ENCODE results near the gene LGALS3BP.

LGALS3BP gene

DNA sequence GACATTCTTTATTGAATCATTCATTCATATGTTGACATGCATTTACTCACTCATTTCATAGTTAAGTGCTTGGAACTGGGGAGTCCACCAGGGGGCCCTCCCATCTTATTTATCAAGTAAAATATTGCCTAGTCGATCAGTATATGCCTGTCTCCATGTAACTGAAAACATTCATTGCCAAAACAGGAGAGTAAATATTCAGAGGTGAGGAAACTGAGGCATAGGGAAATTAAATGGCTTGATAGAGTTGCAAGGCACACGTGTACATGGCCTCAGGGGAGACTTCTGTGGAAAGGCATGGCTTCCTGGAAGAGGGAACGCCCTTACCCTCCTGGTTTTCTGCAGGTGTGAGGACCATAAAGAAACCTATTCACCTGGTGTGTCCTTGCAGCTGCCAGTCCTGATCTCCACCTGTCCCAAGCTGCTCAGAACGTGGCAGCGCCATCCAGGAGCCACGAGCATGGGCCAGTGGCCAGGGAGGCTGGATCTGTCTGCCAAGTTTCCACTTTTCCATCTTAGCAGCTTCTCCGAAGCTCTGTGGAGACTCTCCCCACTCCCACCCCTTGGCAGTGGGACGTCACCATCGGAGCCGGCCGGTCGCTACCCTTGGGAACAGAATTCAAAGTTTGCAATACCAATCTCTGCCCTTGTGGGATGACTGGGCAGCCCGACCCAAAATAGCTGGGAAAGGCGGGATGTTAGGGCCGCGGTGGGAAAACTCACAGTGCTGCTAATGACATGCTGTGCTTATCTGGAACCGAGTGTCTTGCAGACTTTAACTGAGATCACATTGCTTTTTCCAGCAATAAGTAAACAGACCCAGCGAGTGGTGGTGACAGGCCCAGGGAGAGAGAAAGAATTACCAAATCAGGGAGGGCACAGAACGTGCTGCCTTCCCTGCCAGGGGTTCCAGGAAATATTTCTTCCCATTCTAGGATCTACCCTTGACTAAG, 40.2 kb upstream of the LGALS3BP start:
- Mint-ChIP-seq H3K36me3 (ENCODE audit: low read depth) (no peaks in the 10 kb centered on the region), H3K4me1 (ENCODE audit: low read depth) (peaks cover 8% of the 10 kb centered on the region), H3K4me3 (no peak overlapping the region), H3K27me3 (peaks cover 20% of the 10 kb centered on the region), H3K27ac (no peak overlapping the region), H3K9me3 (no peaks in the 10 kb centered on the region)
- DNase-seq, result no peak

DNA sequence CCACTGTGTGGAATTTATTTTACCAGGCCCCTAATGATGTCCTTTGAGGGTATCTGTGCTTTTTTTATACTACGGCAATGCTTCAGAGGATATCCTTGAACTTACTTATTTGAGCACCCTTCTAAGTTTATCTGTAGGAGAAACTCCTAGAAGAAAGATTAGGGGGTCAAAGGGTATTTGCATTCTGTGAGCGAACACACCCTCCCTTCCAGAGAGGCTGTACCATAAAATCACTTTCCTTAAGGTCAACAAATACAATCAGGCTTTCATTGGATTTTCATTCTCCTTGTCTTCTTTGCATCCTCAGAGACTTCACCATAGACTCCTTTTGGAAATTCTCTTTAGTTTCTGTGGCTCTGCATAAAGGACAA, 39.5 kb upstream of the LGALS3BP start:
- Mint-ChIP-seq H3K4me3 (no peak overlapping the region), H3K9me3 (no peaks in the 10 kb centered on the region)

DNA sequence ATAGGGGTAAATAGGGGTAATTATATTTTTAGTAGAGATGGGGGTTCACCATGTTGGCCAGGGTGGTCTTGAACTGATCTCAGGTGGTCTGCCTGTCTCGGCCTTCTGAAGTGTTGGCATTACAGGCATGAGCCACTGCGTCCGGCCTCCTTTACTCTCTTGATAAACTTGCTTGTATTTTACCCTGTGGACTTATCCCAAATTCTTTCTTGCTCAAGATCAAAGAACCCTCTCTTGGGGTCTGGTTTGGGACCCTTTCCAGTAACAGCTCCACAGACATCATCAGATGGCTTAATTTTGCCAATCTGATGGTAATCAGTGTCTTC, 38.6 kb upstream of the LGALS3BP start:
- Mint-ChIP-seq H3K36me3 (ENCODE audit: low read depth) (no peaks in the 10 kb centered on the region), H3K27ac (no peak overlapping the region)

More for the DNA sequence above, 39.5 kb upstream of the LGALS3BP start:
- peaks cover 15% of the 10 kb centered on the region for H3K27me3 Mint-ChIP-seq
- no peaks in the 10 kb centered on the region for H3K36me3 Mint-ChIP-seq (ENCODE audit: low read depth)
- H3K27ac Mint-ChIP-seq, result no peak overlapping the region
- peaks cover 5% of the 10 kb centered on the region for H3K4me1 Mint-ChIP-seq (ENCODE audit: low read depth)
- DNase-seq, result no peak

DNA sequence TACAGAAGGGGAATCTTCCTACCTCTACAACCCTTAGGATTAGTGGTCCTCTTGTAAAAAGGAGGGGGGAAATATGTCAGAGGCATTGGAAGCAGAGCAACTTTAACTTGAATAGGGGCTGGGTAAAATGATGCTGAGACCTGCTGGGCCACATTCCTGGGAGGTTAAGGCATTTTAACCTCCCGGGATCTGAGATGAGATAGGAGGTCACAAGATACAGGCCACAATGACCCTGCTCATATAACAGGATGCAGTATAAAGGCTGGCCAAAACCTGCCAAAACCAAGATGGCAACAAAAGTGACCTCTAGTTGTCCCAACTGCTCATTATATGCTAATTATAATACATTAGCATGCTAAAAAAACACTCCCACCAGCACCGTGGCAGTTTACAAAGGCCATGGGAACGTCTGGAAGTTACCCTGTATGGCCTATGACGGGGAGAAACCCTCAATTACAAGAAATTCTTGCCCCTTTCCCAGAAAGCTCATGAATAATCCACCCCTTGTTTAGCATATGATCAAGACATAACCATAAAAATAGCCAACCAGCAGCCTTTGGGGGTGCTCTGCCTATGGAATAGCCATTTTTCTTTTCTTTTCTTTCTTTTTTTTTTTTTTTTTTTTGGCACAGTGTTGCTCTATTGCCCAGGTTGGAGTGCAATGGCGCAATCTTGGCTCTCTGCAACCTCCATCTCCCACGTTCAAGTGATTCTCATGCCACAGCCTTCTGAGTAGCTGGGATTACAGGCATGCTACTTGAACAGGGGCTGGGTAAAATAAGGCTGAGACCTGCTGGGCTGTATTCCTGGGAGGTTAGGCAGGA, 38.0 kb upstream of the LGALS3BP start:
- no peak for DNase-seq
- no peak overlapping the region for H3K4me3 Mint-ChIP-seq
- H3K27me3 Mint-ChIP-seq, result peaks cover 3% of the 10 kb centered on the region
- no peak overlapping the region for H3K27ac Mint-ChIP-seq
- peaks cover 2% of the 10 kb centered on the region for H3K9me3 Mint-ChIP-seq
- no peaks in the 10 kb centered on the region for H3K36me3 Mint-ChIP-seq (ENCODE audit: low read depth)
- H3K4me1 Mint-ChIP-seq (ENCODE audit: low read depth), result no peaks in the 10 kb centered on the region

More for the DNA sequence above, 38.6 kb upstream of the LGALS3BP start:
- H3K4me1 Mint-ChIP-seq (ENCODE audit: low read depth), result peaks cover under 1% of the 10 kb centered on the region
- no peak for DNase-seq
- no peak overlapping the region for H3K4me3 Mint-ChIP-seq
- peaks cover 2% of the 10 kb centered on the region for H3K9me3 Mint-ChIP-seq
- peaks cover 9% of the 10 kb centered on the region for H3K27me3 Mint-ChIP-seq

DNA sequence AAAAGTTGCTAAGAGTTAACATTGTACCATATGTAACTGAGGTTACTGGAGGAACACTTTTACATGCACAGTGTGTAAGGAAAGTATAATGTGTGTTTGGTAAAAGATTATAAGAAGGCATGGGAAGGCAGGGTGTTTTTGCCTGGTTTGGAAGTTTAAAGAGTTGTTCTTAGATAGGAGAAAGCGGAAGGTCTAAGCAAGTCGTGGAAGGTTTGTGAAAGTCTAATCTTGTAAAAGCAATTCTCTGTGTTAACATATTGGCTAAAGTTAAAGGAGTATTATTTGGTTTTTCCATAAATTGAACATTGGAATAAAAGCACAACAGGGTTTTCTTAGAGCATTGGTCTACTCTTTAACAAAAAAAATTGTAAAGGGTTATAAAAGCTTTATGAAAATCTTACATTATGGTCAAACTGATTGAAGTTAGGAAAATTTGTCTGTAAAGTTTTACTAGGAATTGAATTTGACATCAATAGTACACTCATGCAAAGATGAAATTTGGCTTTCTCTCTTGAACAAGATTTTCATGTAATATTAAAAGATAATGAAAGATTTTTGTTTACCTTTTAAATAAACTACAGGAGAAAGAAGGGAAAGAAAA, 34.5 kb upstream of the LGALS3BP start:
- Mint-ChIP-seq H3K9me3 (peaks cover 2% of the 10 kb centered on the region), H3K36me3 (ENCODE audit: low read depth) (peaks cover under 1% of the 10 kb centered on the region), H3K27ac (no peak overlapping the region), H3K4me1 (ENCODE audit: low read depth) (peaks cover 11% of the 10 kb centered on the region), H3K4me3 (no peak overlapping the region), H3K27me3 (no peaks in the 10 kb centered on the region)
- DNase-seq, result no peak

DNA sequence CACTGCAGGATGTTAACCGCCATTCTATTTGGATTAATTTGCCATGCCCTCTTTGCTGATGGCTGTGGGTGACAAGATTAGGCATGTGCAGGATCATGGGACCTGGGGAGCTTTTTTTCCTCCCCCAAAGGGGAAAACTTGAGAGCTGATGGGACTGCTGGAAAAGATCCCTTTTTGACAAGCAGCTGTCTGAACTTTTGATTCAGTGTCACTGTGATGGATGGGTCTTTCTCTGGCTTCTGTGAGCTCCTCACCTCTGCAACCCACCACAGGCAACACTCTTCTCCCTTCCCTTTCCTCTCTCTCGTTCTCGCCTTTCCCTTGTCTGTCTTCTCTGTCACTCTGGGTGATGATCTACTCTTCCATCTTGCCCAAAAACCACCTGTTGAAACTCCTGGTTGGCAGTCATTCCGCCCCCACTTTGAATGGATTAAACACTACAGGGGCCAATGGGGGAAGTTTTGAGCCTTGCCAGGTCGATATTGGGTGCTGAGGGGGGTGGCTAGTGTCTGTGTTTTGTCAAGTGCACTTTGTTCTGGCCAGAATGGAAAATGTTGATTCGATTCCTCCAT, 32.9 kb upstream of the LGALS3BP start:
- DNase-seq, result no peak
- peaks cover 2% of the 10 kb centered on the region for H3K9me3 Mint-ChIP-seq
- peaks cover 23% of the 10 kb centered on the region for H3K4me1 Mint-ChIP-seq (ENCODE audit: low read depth)
- H3K27me3 Mint-ChIP-seq, result no peaks in the 10 kb centered on the region
- peaks cover 10% of the 10 kb centered on the region for H3K36me3 Mint-ChIP-seq (ENCODE audit: low read depth)
- H3K27ac Mint-ChIP-seq, result no peak overlapping the region
- no peak overlapping the region for H3K4me3 Mint-ChIP-seq

DNA sequence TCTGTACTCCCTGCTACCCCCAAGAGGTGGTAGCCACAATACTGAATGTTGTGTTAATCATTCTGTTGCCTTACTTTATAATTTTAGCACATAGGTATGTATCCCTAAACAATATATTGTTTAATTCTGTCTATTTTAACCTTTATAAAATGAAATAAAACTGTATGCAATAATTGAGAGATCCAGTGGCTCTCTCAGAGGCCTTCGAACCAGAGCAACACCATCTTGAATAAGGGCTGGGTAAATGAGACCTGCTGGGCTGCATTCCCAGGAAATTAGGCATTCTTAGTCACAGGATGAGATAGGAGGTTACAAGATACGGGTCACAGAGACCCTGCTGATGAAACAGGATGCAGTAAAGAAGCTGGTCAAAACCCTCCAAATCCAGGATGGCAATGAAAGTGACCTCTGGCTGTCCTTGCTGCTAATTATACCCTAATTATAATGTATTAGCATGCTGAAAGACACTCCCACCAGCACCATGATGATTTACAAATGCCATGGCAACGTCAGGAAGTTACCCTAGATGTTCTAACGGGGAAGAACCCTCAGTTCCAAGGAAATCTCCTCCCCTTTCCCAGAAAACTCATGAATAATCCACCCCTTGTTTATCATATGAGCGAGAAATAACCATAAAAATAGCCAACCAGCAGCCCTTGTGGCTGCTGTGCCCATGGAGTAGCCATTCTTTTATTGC, 31.9 kb upstream of the LGALS3BP start:
- no peak overlapping the region for H3K4me3 Mint-ChIP-seq
- peaks cover 2% of the 10 kb centered on the region for H3K9me3 Mint-ChIP-seq
- DNase-seq, result no peak
- no peaks in the 10 kb centered on the region for H3K27me3 Mint-ChIP-seq
- H3K4me1 Mint-ChIP-seq (ENCODE audit: low read depth), result peaks cover 34% of the 10 kb centered on the region
- H3K36me3 Mint-ChIP-seq (ENCODE audit: low read depth), result peaks cover 19% of the 10 kb centered on the region
- no peak overlapping the region for H3K27ac Mint-ChIP-seq

DNA sequence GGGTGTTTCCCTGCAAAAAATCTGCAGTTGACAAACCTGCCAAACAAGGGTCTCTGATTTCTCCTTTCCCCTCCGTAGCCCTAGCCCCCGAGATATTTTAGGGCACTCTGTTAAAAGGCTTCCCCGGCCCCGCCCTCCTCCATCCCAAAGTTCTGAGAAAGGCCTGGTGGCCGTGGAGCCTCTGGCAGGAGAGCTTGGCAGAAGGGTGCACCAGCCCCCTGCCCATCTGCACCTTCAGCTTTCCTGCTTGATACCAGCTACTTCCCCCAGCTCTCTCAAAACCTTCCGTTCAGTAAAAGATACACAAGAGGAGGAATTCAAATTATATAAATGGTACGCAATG, 30.6 kb upstream of the LGALS3BP start:
- H3K4me1 Mint-ChIP-seq (ENCODE audit: low read depth), result peaks cover 47% of the 10 kb centered on the region
- peak overlapping the region; percentile 84 for H3K4me3 Mint-ChIP-seq
- H3K36me3 Mint-ChIP-seq (ENCODE audit: low read depth), result peaks cover 21% of the 10 kb centered on the region
- DNase-seq, result no peak
- peak overlapping the region; percentile 95 for H3K27ac Mint-ChIP-seq
- no peaks in the 10 kb centered on the region for H3K27me3 Mint-ChIP-seq
- peaks cover 2% of the 10 kb centered on the region for H3K9me3 Mint-ChIP-seq

DNA sequence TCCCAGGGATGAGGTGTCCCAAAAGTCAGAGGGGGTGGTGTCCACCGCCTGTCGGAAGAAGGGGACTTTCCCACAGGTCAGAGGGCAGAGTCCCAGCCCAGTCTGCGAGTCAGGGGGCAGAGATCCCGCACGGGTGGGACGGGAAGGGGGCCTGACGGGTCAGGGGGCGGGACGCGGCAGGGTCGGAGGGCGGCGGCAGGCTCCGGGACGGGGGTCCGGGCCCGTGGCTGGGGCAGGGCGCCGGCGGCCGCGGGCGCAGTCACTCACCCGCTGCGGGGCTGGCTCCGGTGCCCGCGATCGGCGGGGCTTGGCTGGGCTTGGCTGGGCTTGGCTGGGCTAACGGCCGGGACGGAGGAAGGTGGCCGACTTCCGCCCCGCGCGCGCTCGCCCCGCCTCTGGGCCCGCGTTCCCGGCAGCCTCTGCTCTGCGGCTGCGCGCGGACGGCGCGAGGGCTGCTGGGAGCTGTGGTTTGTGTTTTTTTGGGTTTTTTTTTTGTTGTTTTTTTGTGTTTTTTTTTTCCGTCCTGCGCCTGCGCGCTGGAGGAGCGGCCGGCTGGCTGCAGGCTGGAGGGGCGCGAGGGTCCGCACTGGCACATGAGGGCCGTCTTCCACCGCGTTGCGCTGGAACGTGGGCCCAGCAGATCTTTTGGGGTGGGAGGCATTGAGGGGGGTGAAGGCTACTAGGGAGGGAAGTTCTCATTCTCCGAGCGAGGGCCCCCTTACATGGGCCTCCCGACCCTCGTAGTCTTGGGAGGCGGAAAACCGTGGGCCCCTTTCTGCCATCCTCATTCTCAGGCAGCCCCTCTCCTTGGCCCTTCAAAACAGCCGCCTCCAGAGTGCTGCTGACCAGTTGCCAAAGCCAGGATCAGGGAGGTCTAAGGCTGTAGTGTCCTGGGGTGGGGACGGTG, 29.9 kb upstream of the LGALS3BP start, which contains the start of gene CANT1:
CANT1 (minus strand) TSS at position 368 of the 907 bp plus-strand sequence. CDS start 12,142 bp downstream, outside the sequence.
- Mint-ChIP-seq H3K9me3 (peaks cover 2% of the 10 kb centered on the region), H3K4me1 (ENCODE audit: low read depth) (peaks cover 49% of the 10 kb centered on the region), H3K27ac (peak within 1 kb of the TSS; percentile 96), H3K36me3 (ENCODE audit: low read depth) (peaks cover 21% of the 10 kb centered on the region), H3K27me3 (no peaks in the 10 kb centered on the region), H3K4me3 (peak within 1 kb of the TSS; percentile 84)
- DNase-seq, result peak; percentile 89

DNA sequence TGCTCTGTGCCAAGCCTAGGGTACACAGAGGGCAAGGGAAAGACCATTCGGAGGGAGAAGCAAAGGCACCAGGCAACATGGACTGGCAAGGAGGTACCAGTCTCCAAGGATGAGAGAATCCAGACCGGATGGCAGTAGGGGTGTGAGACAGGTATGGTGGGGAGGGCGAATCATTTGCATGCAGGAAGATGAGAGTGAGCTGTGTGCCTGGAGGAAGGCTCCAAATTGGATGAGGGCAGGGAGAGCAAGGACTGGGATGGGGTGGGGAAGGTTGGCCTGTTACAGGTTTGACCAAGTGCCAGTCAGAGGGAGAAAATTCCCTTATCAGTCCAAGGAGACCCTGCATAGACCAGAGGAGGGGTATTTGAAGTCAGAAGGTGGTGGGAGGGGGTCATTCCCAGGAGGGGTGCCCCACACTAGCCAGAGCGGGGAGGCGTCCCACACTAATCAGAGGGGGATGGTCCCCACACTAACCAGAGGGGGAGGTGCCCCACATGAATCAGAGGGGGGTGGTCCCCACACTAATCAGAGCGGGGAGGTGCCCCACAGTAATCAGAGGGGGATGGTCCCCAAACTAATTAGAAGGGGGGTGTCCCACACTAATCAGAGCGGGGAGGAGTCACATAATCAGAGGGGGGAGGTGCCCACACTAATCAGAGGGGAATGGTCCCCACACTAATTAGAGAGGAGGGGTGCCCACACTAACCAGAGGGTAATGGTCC, 29.1 kb upstream of the LGALS3BP start:
- no peaks in the 10 kb centered on the region for H3K27me3 Mint-ChIP-seq

DNA sequence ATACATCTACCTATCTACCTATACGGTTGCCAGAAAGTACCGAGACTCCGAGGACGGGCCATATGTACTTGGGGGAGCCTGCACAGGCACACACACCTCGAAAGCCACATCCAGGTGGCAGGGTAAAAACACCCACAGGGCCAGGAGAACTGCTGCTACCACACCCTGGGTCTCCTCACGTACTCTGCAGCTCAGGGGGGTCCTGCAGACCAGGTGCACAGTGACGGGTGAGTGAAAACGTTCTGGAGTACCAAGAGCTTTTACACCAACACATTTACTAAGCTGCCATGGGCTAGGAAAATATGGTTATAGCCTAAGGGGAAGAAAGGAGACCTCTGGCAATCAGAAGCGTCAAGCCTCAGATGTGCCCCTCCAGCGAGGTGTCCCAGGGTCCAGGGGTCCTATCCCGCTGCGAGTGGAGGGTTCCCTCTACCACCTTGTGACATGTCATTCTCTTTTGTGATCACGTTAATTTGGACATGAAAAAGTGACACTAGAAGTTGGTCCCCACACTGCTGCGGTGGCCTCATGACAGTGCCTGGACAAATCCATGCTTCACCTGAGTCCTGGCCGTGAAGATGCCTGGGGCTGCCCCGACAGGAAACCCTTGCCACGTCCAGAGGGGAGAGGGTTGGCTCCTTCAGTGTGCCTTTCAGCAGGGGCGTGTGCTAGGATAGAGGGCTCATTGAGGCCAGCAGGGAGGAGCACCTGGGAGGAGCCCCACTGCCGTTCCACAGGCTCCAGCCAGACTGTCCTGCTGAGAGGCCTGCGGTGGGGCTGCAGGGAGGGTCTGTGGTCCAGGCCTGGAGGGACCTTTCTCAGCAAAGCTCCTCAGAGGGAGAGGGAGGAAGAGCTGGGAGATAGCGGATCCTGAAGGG, 28.0 kb upstream of the LGALS3BP start:
- H3K27ac Mint-ChIP-seq, result peak overlapping the region; percentile 96
- peak overlapping the region; percentile 84 for H3K4me3 Mint-ChIP-seq
- H3K4me1 Mint-ChIP-seq (ENCODE audit: low read depth), result peaks cover 52% of the 10 kb centered on the region
- H3K27me3 Mint-ChIP-seq, result no peaks in the 10 kb centered on the region
- peaks cover 29% of the 10 kb centered on the region for H3K36me3 Mint-ChIP-seq (ENCODE audit: low read depth)
- DNase-seq, result no peak
- H3K9me3 Mint-ChIP-seq, result no peaks in the 10 kb centered on the region

More for the DNA sequence above, 29.1 kb upstream of the LGALS3BP start:
- no peak for DNase-seq
- Mint-ChIP-seq H3K36me3 (ENCODE audit: low read depth) (peaks cover 21% of the 10 kb centered on the region), H3K27ac (peak overlapping the region; percentile 96), H3K4me1 (ENCODE audit: low read depth) (peaks cover 49% of the 10 kb centered on the region), H3K9me3 (no peaks in the 10 kb centered on the region), H3K4me3 (peak overlapping the region; percentile 84)

Measured in activated T-cell treated with anti-CD3 and anti-CD28 coated beads, Interleukin-2, amount 50 U/mL, for 24 hours (primary cell).